HepG2 (cell line): ENCODE measurements around the gene SRPK3. TPM values are rescaled to one million over a fixed set of nuclear protein-coding genes. Genes with fewer than 3 reads are reported as not detected.

ENCODE experiments used
- ATAC-seq: fragments of 200-7000 bp; cut with Tn5 transposase; 3 replicates; pipeline ENCODE4 v1.9.1; 2020; ENCODE audit warnings: mild to moderate bottlenecking, moderate library complexity
- BruUV-seq: library from RNA; stranded (reverse); fragments of 400-500 nt; replicated peaks from 2 replicates; lab custom pipeline; 2021; lab: Mats Ljungman, UMichigan
- CTCF ChIA-PET: fragments of 300-600 bp; formaldehyde crosslinking; extraction: SDS; loops from one replicate; lab custom pipeline; 2021; ENCODE audit warnings: low total read pairs, inconsistent platforms, low intra/inter-chr PET ratio; lab: Yijun Ruan, JAX
- POLR2A ChIA-PET: fragments of 350-600 bp; sonication (Branson Sonifier 250); formaldehyde crosslinking; loops from one replicate; lab custom pipeline; 2020; ENCODE audit warnings: antibody characterized with exemption, inconsistent platforms; lab: Yijun Ruan, JAX
- DNase-seq: peaks from one replicate; pipeline ENCODE4 v3.0.0-alpha.2; 2015; ENCODE audit warnings: low spot score
- FAIRE-seq: peaks from 3 replicates; lab custom pipeline; 2011; peaks lifted over from hg19 to GRCh38; lab: Jason Lieb, UNC
- H2AFZ ChIP-seq: one replicate; pipeline ENCODE4 v1.6.1; 2011; ENCODE audit warnings: low read length, inconsistent platforms
- H3K27ac ChIP-seq: fragments of 300-600 bp; 3 replicates; pipeline ENCODE4 v1.8.0; 2011; ENCODE audit warnings: mixed run types, mild to moderate bottlenecking, mixed read lengths, low read length, inconsistent platforms; ENCODE audit not compliant: insufficient read depth; ENCODE audit errors: extremely low read length
- H3K27me3 ChIP-seq, 2 experiments: fragments of 200-600 bp in 1 of 2; 2 replicates in 1 of 2; 3 replicates in 1 of 2; pipeline versions ENCODE4 v1.6.0 to v1.8.0; 2011; ENCODE audit warnings: low read length in 2 of 2, mild to moderate bottlenecking in 2 of 2, moderate library complexity in 2 of 2, inconsistent platforms in 1 of 2; ENCODE audit not compliant: insufficient read depth in 2 of 2, control insufficient read depth in 1 of 2
- H3K36me3 ChIP-seq, 2 experiments: fragments of 200-600 bp in 1 of 2; replicated peaks in 1 of 2; 2 replicates in 1 of 2; 3 replicates in 1 of 2; pipeline versions ENCODE4 v1.5.1 to v1.8.0; 2011; ENCODE audit warnings: low read length in 2 of 2, inconsistent platforms in 1 of 2; ENCODE audit not compliant: insufficient read depth in 2 of 2, control insufficient read depth in 1 of 2
- H3K4me1 ChIP-seq: 2 replicates; pipeline ENCODE4 v1.5.1; 2012; ENCODE audit warnings: low read length, inconsistent platforms; ENCODE audit not compliant: insufficient read depth
- H3K4me2 ChIP-seq: 2 replicates; pipeline ENCODE4 v1.6.0; 2011; ENCODE audit warnings: low read depth, low read length, inconsistent platforms
- H3K4me3 ChIP-seq, 3 experiments: fragments of 200-600 bp in 1 of 3; sonication (generic), shearing (Covaris generic) in 1 of 3; replicated peaks in 1 of 3; 2 replicates each; pipeline ENCODE4 v1.5.1; 2011 to 2016; ENCODE audit warnings: low read length in 3 of 3, inconsistent platforms in 2 of 3, low read depth in 2 of 3, mild to moderate bottlenecking in 2 of 3, control low read depth in 1 of 3, mixed read lengths in 1 of 3; ENCODE audit not compliant: insufficient read depth in 1 of 3
- H3K79me2 ChIP-seq: one replicate; pipeline ENCODE4 v1.6.1; 2011; ENCODE audit warnings: low read length, inconsistent platforms; ENCODE audit not compliant: insufficient read depth
- H3K9ac ChIP-seq: 2 replicates; pipeline ENCODE4 v1.6.0; 2011; ENCODE audit warnings: mild to moderate bottlenecking, low read depth, low read length, inconsistent platforms; ENCODE audit not compliant: insufficient read depth
- H3K9me3 ChIP-seq: 2 replicates; pipeline ENCODE4 v1.5.1; 2012; ENCODE audit warnings: mild to moderate bottlenecking, low read length
- H4K20me1 ChIP-seq: 2 replicates; pipeline ENCODE4 v1.6.0; 2011; ENCODE audit warnings: inconsistent platforms, mild to moderate bottlenecking, low read length, moderate library complexity; ENCODE audit not compliant: insufficient read depth
- KAT2B ChIP-seq: fragments of 150-350 bp; IDR thresholded peaks from 2 replicates; pipeline ENCODE4 v1.6.1; 2014; ENCODE audit warnings: low read depth, low read length, borderline replicate concordance
- MAF1 ChIP-seq: sonication (generic); formaldehyde crosslinking; IDR thresholded peaks from 2 replicates; pipeline ENCODE4 v1.5.0; 2020; ENCODE audit warnings: missing genetic modification reagents, borderline replicate concordance
- ZBTB1 ChIP-seq: sonication (generic); formaldehyde crosslinking; IDR thresholded peaks from 2 replicates; pipeline ENCODE4 v1.4.0; 2020; ENCODE audit warnings: missing genetic modification reagents, borderline replicate concordance
- ZNF484 ChIP-seq: sonication (generic); formaldehyde crosslinking; IDR thresholded peaks from 2 replicates; pipeline ENCODE4 v1.5.1; 2020; ENCODE audit warnings: mild to moderate bottlenecking, low read depth, missing genetic modification reagents, borderline replicate concordance
- WGBS: methylation state at CpG from one replicate; pipeline ENCODE4 v1.1.6; 2017; ENCODE audit warnings: low lambda C conversion rate; 5-methylcytosine and 5-hydroxymethylcytosine counted together
- in situ Hi-C: cut with HindIII; loops from 2 replicates; pipeline ENCODE4 v1.10.0; 2017; ENCODE audit warnings: low pct_unique_long_range_greater_than_20kb; ENCODE audit not compliant: extremely low pct_ligation_motif_present
- intact Hi-C: fragments of 100-400 bp; cut with micrococcal nuclease; formaldehyde crosslinking; loops from one replicate; pipeline ENCODE4 v1.10.0; 2022; ENCODE audit not compliant: unreplicated experiment
- polyA plus RNA-seq, 8 experiments: library from polyadenylated mRNA; depleted of rRNA in 3 of 8; stranded (reverse) in 7 of 8; unstranded in 1 of 8; fragments of >200 nt; fragmentation: Illumina TruSeq in 4 of 8; extraction: Trizol in 4 of 8; gene quantifications; 2 replicates each; pipeline versions ENCODE4 v1.2.1 to v1.2.3, GENCODE V29; 2011 to 2016; ENCODE audit warnings: low read depth in 4 of 8, missing spikeins in 1 of 8, mixed read lengths in 1 of 8; ENCODE audit not compliant: insufficient read depth in 1 of 8
- total RNA-seq, 5 experiments: library from RNA; depleted of rRNA; stranded (reverse); fragments of >200 nt; fragmentation: Illumina TruSeq; extraction: Trizol; gene quantifications; 2 replicates each; pipeline ENCODE4 v1.2.3, GENCODE V29; 2016; ENCODE audit warnings: low read depth in 1 of 5
- TF ChIP-seq, protein P1 (sequence below): IDR thresholded peaks from 2 replicates; pipeline ENCODE4 v1.6.1; 2016; ENCODE audit warnings: missing biosample characterization, missing genetic modification reagents, low read depth
- TF ChIP-seq, protein P2 (sequence below): sonication (generic); formaldehyde crosslinking; IDR thresholded peaks from 2 replicates; pipeline ENCODE4 v1.8.0; 2022; ENCODE audit warnings: mild to moderate bottlenecking, missing genetic modification reagents; ENCODE audit not compliant: insufficient replicate concordance
- TF ChIP-seq, protein P3 (sequence below): sonication (generic); formaldehyde crosslinking; IDR thresholded peaks from 2 replicates; pipeline ENCODE4 v1.4.0; 2020; ENCODE audit warnings: missing genetic modification reagents, borderline replicate concordance
- TF ChIP-seq, protein P4 (sequence below): sonication (generic); formaldehyde crosslinking; IDR thresholded peaks from 2 replicates; pipeline ENCODE4 v1.4.0; 2020; ENCODE audit warnings: missing genetic modification reagents

The SRPK3 gene
- total and polyA plus RNA-seq, 2 of the 13 experiments (the other 11 are each of a cell fraction or from before 2014, with no cell fraction given) = 0.22 to 0.30 TPM

DNA sequence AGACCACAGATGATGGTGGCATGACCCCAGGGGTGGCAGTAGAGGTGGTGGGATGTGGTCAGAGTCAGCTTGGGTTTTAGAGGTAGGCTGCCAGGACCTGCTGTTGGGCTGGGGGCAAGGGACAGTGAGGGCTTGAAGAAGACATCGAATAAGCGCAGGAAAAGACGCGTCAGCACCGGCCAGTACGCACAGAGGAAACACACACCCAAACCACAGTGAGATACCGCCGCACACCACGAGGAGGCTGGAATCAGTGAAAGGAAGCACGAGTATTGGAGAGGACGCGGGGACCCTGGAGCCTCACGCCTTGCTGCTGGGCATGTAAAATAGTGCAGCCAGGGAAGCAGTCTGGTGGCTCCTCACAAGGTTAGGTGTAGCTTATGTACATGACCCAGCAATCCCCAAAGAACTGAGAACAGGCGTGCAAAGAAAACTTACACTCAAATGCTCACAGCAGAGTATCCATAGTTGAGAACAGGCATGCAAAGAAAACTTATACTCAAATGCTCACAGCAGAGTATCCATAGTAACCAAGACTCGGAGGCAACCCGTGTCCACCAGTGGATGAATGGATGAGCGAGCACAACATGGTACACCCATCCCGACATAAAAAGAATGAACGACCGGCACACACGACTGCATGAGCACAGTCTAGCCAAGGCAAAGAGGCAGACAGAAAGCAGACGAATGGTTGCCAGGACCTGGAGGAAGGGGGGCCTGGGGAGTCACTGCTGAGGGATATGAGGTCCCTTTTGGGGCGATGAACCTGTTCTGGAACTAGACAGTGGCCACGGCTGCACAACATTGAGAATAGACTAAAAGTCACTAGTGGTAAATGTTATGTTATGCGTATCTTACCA, 36.2 kb downstream of the SRPK3 start:
- H3K27me3 ChIP-seq = peaks cover 3 to 27% of the 10 kb centered on the region in 2 experiments; a peak in 4 of 5 replicates
- FAIRE-seq (no peak), DNase-seq (no peak), ATAC-seq (peak; percentile 46; the same call in 2 of the 3 replicates)
- H2AFZ ChIP-seq = no peak overlapping the region
- CTCF ChIA-PET = no interaction called here
- POLR2A ChIA-PET = interaction anchor here (0.7 kb wide), 1 partner anchor 13 kb away, joined by 3 read pairs; no protein-coding TSS in a partner anchor
- WGBS = 55% methylated on average over 17 of the region's 25 CpGs
- H3K79me2 ChIP-seq = no peaks in the 10 kb centered on the region
- H3K4me2 ChIP-seq = no peak overlapping the region
- no peaks in the 10 kb centered on the region for H4K20me1 ChIP-seq
- no peak overlapping the region for H3K9ac ChIP-seq
- in situ Hi-C loops = no loop called here
- no TSS peak for BruUV-seq
- no peak overlapping the region for H3K27ac ChIP-seq
- no peaks in the 10 kb centered on the region for H3K36me3 ChIP-seq
- H3K4me1 ChIP-seq = 0 out of 2 replicates have a peak, but pooled peaks cover 6% of the 10 kb centered on the region
- TF ChIP-seq KAT2B (no peak), ZNF484 (CRISPR knock-in tag) (no peak), ZBTB1 (no peak), MAF1 (CRISPR knock-in tag) (no peak)
- TF ChIP-seq, protein P1, sequence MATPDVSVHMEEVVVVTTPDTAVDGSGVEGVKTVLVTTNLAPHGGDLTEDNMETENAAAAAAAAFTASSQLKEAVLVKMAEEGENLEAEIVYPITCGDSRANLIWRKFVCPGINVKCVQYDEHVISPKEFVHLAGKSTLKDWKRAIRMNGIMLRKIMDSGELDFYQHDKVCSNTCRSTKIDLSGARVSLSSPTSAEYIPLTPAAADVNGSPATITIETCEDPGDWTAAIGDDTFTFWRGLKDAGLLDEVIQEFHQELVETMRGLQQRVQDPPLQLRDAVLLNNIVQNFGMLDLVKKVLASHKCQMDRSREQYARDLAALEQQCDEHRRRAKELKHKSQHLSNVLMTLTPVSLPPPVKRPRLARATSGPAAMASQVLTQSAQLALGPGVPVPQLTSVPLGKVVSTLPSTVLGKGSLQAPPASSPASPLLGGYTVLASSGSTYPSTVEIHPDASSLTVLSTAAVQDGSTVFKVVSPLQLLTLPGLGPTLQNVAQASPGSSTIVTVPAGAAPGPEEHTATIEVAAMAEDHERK (CRISPR knock-in tag) = no peak
- TF ChIP-seq, protein P2, sequence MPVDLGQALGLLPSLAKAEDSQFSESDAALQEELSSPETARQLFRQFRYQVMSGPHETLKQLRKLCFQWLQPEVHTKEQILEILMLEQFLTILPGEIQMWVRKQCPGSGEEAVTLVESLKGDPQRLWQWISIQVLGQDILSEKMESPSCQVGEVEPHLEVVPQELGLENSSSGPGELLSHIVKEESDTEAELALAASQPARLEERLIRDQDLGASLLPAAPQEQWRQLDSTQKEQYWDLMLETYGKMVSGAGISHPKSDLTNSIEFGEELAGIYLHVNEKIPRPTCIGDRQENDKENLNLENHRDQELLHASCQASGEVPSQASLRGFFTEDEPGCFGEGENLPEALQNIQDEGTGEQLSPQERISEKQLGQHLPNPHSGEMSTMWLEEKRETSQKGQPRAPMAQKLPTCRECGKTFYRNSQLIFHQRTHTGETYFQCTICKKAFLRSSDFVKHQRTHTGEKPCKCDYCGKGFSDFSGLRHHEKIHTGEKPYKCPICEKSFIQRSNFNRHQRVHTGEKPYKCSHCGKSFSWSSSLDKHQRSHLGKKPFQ (CRISPR knock-in tag) = no peak
- TF ChIP-seq, protein P3, sequence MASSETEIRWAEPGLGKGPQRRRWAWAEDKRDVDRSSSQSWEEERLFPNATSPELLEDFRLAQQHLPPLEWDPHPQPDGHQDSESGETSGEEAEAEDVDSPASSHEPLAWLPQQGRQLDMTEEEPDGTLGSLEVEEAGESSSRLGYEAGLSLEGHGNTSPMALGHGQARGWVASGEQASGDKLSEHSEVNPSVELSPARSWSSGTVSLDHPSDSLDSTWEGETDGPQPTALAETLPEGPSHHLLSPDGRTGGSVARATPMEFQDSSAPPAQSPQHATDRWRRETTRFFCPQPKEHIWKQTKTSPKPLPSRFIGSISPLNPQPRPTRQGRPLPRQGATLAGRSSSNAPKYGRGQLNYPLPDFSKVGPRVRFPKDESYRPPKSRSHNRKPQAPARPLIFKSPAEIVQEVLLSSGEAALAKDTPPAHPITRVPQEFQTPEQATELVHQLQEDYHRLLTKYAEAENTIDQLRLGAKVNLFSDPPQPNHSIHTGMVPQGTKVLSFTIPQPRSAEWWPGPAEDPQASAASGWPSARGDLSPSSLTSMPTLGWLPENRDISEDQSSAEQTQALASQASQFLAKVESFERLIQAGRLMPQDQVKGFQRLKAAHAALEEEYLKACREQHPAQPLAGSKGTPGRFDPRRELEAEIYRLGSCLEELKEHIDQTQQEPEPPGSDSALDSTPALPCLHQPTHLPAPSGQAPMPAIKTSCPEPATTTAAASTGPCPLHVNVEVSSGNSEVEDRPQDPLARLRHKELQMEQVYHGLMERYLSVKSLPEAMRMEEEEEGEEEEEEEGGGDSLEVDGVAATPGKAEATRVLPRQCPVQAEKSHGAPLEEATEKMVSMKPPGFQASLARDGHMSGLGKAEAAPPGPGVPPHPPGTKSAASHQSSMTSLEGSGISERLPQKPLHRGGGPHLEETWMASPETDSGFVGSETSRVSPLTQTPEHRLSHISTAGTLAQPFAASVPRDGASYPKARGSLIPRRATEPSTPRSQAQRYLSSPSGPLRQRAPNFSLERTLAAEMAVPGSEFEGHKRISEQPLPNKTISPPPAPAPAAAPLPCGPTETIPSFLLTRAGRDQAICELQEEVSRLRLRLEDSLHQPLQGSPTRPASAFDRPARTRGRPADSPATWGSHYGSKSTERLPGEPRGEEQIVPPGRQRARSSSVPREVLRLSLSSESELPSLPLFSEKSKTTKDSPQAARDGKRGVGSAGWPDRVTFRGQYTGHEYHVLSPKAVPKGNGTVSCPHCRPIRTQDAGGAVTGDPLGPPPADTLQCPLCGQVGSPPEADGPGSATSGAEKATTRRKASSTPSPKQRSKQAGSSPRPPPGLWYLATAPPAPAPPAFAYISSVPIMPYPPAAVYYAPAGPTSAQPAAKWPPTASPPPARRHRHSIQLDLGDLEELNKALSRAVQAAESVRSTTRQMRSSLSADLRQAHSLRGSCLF = no peak
- TF ChIP-seq, protein P4, sequence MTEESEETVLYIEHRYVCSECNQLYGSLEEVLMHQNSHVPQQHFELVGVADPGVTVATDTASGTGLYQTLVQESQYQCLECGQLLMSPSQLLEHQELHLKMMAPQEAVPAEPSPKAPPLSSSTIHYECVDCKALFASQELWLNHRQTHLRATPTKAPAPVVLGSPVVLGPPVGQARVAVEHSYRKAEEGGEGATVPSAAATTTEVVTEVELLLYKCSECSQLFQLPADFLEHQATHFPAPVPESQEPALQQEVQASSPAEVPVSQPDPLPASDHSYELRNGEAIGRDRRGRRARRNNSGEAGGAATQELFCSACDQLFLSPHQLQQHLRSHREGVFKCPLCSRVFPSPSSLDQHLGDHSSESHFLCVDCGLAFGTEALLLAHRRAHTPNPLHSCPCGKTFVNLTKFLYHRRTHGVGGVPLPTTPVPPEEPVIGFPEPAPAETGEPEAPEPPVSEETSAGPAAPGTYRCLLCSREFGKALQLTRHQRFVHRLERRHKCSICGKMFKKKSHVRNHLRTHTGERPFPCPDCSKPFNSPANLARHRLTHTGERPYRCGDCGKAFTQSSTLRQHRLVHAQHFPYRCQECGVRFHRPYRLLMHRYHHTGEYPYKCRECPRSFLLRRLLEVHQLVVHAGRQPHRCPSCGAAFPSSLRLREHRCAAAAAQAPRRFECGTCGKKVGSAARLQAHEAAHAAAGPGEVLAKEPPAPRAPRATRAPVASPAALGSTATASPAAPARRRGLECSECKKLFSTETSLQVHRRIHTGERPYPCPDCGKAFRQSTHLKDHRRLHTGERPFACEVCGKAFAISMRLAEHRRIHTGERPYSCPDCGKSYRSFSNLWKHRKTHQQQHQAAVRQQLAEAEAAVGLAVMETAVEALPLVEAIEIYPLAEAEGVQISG (CRISPR knock-in tag) = no peak
- intact Hi-C loops = no loop called here
- no peak overlapping the region for H3K4me3 ChIP-seq
- H3K9me3 ChIP-seq = no peaks in the 10 kb centered on the region
